HG02852 (cell line): ENCODE results near the gene GPSM1.
"Not testable (repeated sequence)": the region's sequence is repeated elsewhere in the genome, so short reads cannot be mapped to it uniquely, and the experiment has no call there.

ENCODE experiments used
- ATAC-seq: cut with Tn5 transposase; IDR thresholded peaks from one replicate; pipeline ENCODE4 v1.9.1; 2021; ENCODE audit warnings: mild to moderate bottlenecking, moderate library complexity; ENCODE audit not compliant: unreplicated experiment

Gene GPSM1

GRCh38 chr9:136314944-136315343, 12.4 kb upstream of the GPSM1 start:
- no peak for ATAC-seq

GRCh38 chr9:136316271-136316751, 11.0 kb upstream of the GPSM1 start:
- no peak for ATAC-seq

GRCh38 chr9:136316896-136317676, 10.3 kb upstream of the GPSM1 start:
- no peak for ATAC-seq

- ATAC-seq, result no peak
Measured at GRCh38 chr9:136317695-136318094, 9.6 kb upstream of the GPSM1 start.

- ATAC-seq, result no peak
Measured at GRCh38 chr9:136318111-136318775, 9.1 kb upstream of the GPSM1 start.

- ATAC-seq, result no peak
Measured at GRCh38 chr9:136318776-136319241, 8.5 kb upstream of the GPSM1 start.

GRCh38 chr9:136319244-136319643, 8.1 kb upstream of the GPSM1 start:
- ATAC-seq, result not testable (repeated sequence)

- not testable (repeated sequence) for ATAC-seq
Measured at GRCh38 chr9:136319955-136320354, 7.4 kb upstream of the GPSM1 start.

- ATAC-seq, result not testable (repeated sequence)
Measured at GRCh38 chr9:136320972-136321371, 6.4 kb upstream of the GPSM1 start.

- ATAC-seq, result no peak
Measured at GRCh38 chr9:136321561-136321960, 5.8 kb upstream of the GPSM1 start.

GRCh38 chr9:136322756-136323330, 4.5 kb upstream of the GPSM1 start:
- no peak for ATAC-seq

- ATAC-seq, result no peak
Measured at GRCh38 chr9:136323371-136323789, 4.0 kb upstream of the GPSM1 start.

- no peak for ATAC-seq
Measured at GRCh38 chr9:136324501-136325300, 2.6 kb upstream of the GPSM1 start.

- no peak for ATAC-seq
Measured at GRCh38 chr9:136325358-136325757, 2.0 kb upstream of the GPSM1 start.

GRCh38 chr9:136326061-136326760, 1.1 kb upstream of the GPSM1 start:
- no peak for ATAC-seq

GRCh38 chr9:136326761-136327303, 507 bp upstream of the GPSM1 start:
- no peak for ATAC-seq

GRCh38 chr9:136328011-136328621, 777 bp downstream of the GPSM1 start:
- ATAC-seq, result no peak

- no peak for ATAC-seq
Measured at GRCh38 chr9:136328622-136329041, 1.3 kb downstream of the GPSM1 start.

GRCh38 chr9:136329211-136329627, 1.9 kb downstream of the GPSM1 start:
- ATAC-seq, result no peak
